Esophagus muscularis mucosa (tissue), 4 donors: Measurements from ENCODE around the gene MVB12B. TPM values are rescaled to one million over a fixed set of nuclear protein-coding genes. Genes with fewer than 3 reads are reported as not detected.

Source experiments
- DNase-seq: peaks from one replicate; pipeline ENCODE4 v3.0.0-alpha.2; 2017; ENCODE audit errors: extremely low spot score
- H3K27ac ChIP-seq, 4 donors: fragments of 200-600 bp; sonication (generic); replicated peaks in 1 of 4; 1 replicate in 3 of 4; 2 replicates in 1 of 4; pipeline ENCODE4 v1.5.1; 2016 to 2019; ENCODE audit warnings: mild to moderate bottlenecking in 1 of 4
- H3K27me3 ChIP-seq, 4 donors: fragments of 200-600 bp; sonication (generic); one replicate each; pipeline versions ENCODE4 v1.5.1 to v1.6.0; 2016 to 2019
- H3K36me3 ChIP-seq, 4 donors: fragments of 200-600 bp; sonication (generic); one replicate each; pipeline ENCODE4 v1.5.1; 2016 to 2019
- H3K4me1 ChIP-seq, 4 donors: fragments of 200-600 bp; sonication (generic); one replicate each; pipeline ENCODE4 v1.5.1; 2016 to 2019
- H3K4me3 ChIP-seq, 4 donors: fragments of 200-600 bp; sonication (generic); 1 replicate in 2 of 4; 2 replicates in 2 of 4; pipeline ENCODE4 v1.5.1; 2016 to 2019; ENCODE audit warnings: mild to moderate bottlenecking in 4 of 4, moderate library complexity in 1 of 4
- H3K9me3 ChIP-seq, 4 donors: fragments of 200-600 bp; sonication (generic); 1 replicate in 3 of 4; 2 replicates in 1 of 4; pipeline ENCODE4 v1.5.1; 2016 to 2019
- CTCF ChIP-seq, 3 experiments: fragments of 200-600 bp in 2 of 3; fragments of 450-650 bp in 1 of 3; sonication (generic) in 2 of 3; IDR thresholded peaks; one replicate each; pipeline ENCODE4 v1.5.1; 2017 to 2019; ENCODE audit warnings: antibody characterized with exemption in 3 of 3, mild to moderate bottlenecking in 2 of 3, moderate library complexity in 1 of 3
- EP300 ChIP-seq: sonication (generic); formaldehyde crosslinking; IDR thresholded peaks from one replicate; pipeline ENCODE4 v1.6.1; 2017; ENCODE audit warnings: antibody characterized with exemption
- POLR2A ChIP-seq: fragments of 450-650 bp; IDR thresholded peaks from one replicate; pipeline ENCODE4 v1.6.1; 2017; ENCODE audit warnings: antibody characterized with exemption, moderate library complexity, mild to moderate bottlenecking, low read depth
- POLR2AphosphoS5 ChIP-seq, 2 donors: sonication (generic); formaldehyde crosslinking; IDR thresholded peaks; one replicate each; pipeline ENCODE4 v1.6.1; 2017; ENCODE audit warnings: antibody characterized with exemption in 2 of 2
- WGBS: methylation state at CpG from one replicate; pipeline ENCODE4 v1.1.5; 2018; 5-methylcytosine and 5-hydroxymethylcytosine counted together
- intact Hi-C: fragments of 100-400 bp; cut with DNase I; formaldehyde crosslinking; loops from one replicate; pipeline ENCODE4 v1.15.1; 2023
- total RNA-seq, 4 donors: library from RNA; depleted of rRNA; stranded (reverse); fragments of >200 nt; gene quantifications; one replicate each; pipeline versions ENCODE4 v1.1.0 to v1.2.1, GENCODE V29; 2016

MVB12B gene
- total RNA-seq, 4 donors from 2014 or later = 14.1 to 25.0 (median 18.4) TPM

DNA sequence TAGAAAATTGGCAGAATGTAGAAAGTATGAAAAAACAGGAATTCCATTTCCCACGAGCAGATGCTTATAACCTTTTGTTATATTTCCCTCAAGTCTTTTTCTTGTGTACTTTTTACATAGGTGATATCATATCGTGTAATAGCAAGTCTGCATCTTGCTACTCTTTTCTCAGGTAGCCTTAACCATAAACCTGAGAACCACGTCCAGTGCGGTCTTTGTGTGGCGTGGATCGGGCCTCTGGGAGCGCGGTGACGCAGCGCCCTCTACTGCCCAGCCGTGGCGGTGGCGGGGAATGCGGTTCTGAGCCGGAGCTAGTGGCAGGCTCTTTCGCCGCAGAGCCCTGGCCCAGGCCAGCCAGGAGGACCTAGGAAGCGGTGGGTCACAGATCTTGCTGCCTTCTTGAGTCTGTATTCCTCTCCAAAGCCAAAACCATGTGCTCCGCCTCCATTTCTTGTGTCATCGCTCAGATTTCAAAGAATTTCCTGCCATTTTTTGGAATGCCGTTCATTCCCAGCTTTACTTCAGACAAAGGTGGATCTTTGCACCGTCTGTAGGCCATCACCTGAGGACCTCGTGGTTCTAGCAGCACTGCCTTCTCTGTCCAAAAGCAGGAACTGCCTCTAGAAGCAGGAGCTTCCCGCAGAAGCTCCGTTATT is 71.9 kb downstream of the MVB12B start:
- peak; percentile 93 for DNase-seq
- H3K27ac ChIP-seq = no peak overlapping the region
- intact Hi-C loops = loop anchor here (5.0 kb wide), 2 partner anchors 81 to 96 kb away; no protein-coding TSS in a partner anchor

GRCh38 chr9:126399251-126399650 is 72.6 kb downstream of the MVB12B start:
- DNase-seq = no peak
- Histone ChIP-seq H3K4me1 (peaks cover 0 to 23% (median 12%) of the 10 kb centered on the region in 4 donors), H3K27ac (no peak overlapping the region), H3K27me3 (no peaks in the 10 kb centered on the region), H3K36me3 (peaks cover 9 to 83% (median 45%) of the 10 kb centered on the region in 4 donors), H3K9me3 (no peaks in the 10 kb centered on the region), H3K4me3 (no peak overlapping the region)
- intact Hi-C loops = loop anchor here (5.0 kb wide), 2 partner anchors 82 to 97 kb away; no protein-coding TSS in a partner anchor
- TF ChIP-seq CTCF (IDR thresholded peaks at IDR 0.05) (no peak), POLR2A (no peak), POLR2AphosphoS5 (IDR thresholded peaks at IDR 0.05) (no peak), EP300 (no peak)
- 73% methylated on average over 3 of the region's 8 CpGs for WGBS

More for the DNA sequence above, 71.9 kb downstream of the MVB12B start:
- Histone ChIP-seq H3K4me3 (no peak overlapping the region), H3K9me3 (no peaks in the 10 kb centered on the region), H3K36me3 (peaks cover 9 to 85% (median 50%) of the 10 kb centered on the region in 4 donors), H3K4me1 (peaks cover 5 to 27% (median 15%) of the 10 kb centered on the region in 4 donors), H3K27me3 (no peaks in the 10 kb centered on the region)
- peak; percentile 95 to 100 (median 95) for TF ChIP-seq CTCF (IDR thresholded peaks at IDR 0.05)
- TF ChIP-seq POLR2AphosphoS5 (IDR thresholded peaks at IDR 0.05) = peak in 1 of 2 donors; percentile 41
- TF ChIP-seq EP300 = no peak
- WGBS = 28% methylated on average over 25 of the region's 25 CpGs

DNA sequence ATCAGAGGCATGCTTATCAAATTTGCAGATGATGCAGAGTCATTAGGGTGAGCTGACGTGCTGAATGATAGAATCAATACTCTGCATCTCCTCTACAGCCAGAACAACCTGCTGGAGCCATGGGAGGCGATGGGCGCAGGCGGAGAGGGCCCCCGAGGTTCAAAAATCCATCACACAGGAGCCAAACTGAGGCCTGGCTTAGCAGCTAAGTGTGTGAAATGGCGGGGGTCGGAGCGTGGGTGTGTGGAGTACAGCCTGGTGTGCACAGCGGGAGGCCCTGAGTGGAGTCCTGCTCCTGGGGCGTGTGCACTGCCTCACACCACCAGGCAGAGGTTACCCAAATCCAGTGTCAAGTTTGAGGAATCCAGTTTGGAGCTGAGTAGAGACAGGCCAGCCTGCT is 73.2 kb downstream of the MVB12B start:
- WGBS = 88% methylated on average over 10 of the region's 10 CpGs
- peaks cover 9 to 83% (median 44%) of the 10 kb centered on the region in 4 donors for H3K36me3 ChIP-seq
- H3K27me3 ChIP-seq = no peaks in the 10 kb centered on the region
- no peak overlapping the region for H3K4me3 ChIP-seq
- H3K4me1 ChIP-seq = peaks cover 0 to 23% (median 12%) of the 10 kb centered on the region in 4 donors
- H3K27ac ChIP-seq = no peak overlapping the region
- intact Hi-C loops = loop anchor here (5.0 kb wide), 2 partner anchors 82 to 97 kb away; no protein-coding TSS in a partner anchor
- TF ChIP-seq EP300 = no peak
- H3K9me3 ChIP-seq = no peaks in the 10 kb centered on the region
- DNase-seq = no peak

GRCh38 chr9:126400571-126400970 is 73.9 kb downstream of the MVB12B start:
- peak overlapping the region in 1 of 4 donors; percentile 4 for H3K27ac ChIP-seq
- H3K9me3 ChIP-seq = no peaks in the 10 kb centered on the region
- H3K36me3 ChIP-seq = peaks cover 9 to 75% (median 36%) of the 10 kb centered on the region in 4 donors
- no peak for DNase-seq
- no peaks in the 10 kb centered on the region for H3K27me3 ChIP-seq
- no peak overlapping the region for H3K4me3 ChIP-seq
- WGBS = 86% methylated on average over 5 of the region's 11 CpGs
- TF ChIP-seq POLR2AphosphoS5 (IDR thresholded peaks at IDR 0.05) (no peak), CTCF (IDR thresholded peaks at IDR 0.05) (no peak), POLR2A (no peak), EP300 (no peak)
- H3K4me1 ChIP-seq = peaks cover 0 to 18% (median 9%) of the 10 kb centered on the region in 4 donors
- intact Hi-C loops = no loop called here

DNA sequence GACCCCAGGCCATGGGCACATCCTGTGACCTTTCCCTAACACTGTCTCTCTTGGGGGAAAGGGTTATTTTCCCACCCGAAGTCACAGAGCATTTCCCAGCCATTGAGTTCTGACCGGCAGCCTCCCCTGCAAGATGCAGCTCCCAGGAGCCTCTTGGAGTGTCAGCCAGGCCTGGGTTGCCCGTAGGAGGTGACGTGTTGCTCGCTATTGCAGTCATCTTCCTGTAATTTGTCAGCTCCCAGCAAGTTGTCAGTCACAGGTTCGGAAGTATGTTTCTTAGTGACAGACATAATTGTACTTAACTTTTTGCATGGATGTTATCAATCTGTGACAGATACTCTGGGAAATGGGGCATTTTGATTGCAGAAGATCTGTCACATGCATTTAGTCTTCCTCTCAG is 74.5 kb downstream of the MVB12B start:
- WGBS = 73% methylated on average over 6 of the region's 6 CpGs
- intact Hi-C loops = no loop called here

More for the DNA sequence above, 74.5 kb downstream of the MVB12B start:
- Histone ChIP-seq H3K9me3 (no peaks in the 10 kb centered on the region), H3K36me3 (peaks cover 9 to 72% (median 34%) of the 10 kb centered on the region in 4 donors), H3K4me3 (no peak overlapping the region), H3K27ac (no peak overlapping the region), H3K27me3 (no peaks in the 10 kb centered on the region), H3K4me1 (peaks cover 0 to 14% (median 7%) of the 10 kb centered on the region in 4 donors)
- DNase-seq = no peak
- TF ChIP-seq EP300 (no peak), POLR2A (no peak), CTCF (IDR thresholded peaks at IDR 0.05) (no peak), POLR2AphosphoS5 (IDR thresholded peaks at IDR 0.05) (no peak)
